GM19043 (cell line): ENCODE measurements around the gene SAXO1.

Experiments
- ATAC-seq: cut with Tn5 transposase; IDR thresholded peaks from one replicate; pipeline ENCODE4 v1.9.1; 2021; ENCODE audit warnings: low read depth; ENCODE audit not compliant: unreplicated experiment

The SAXO1 gene

GRCh38 chr9:18921366-18922075 is 111.5 kb downstream of the SAXO1 start:
- ATAC-seq = no peak

- ATAC-seq = no peak
Measured at GRCh38 chr9:18920141-18921084, 112.6 kb downstream of the SAXO1 start.

- no peak for ATAC-seq
Measured at GRCh38 chr9:18911714-18912342, 121.2 kb downstream of the SAXO1 start.

- no peak for ATAC-seq
Measured at GRCh38 chr9:18910916-18911315, 122.1 kb downstream of the SAXO1 start.

GRCh38 chr9:18910435-18910834 is 122.6 kb downstream of the SAXO1 start:
- no peak for ATAC-seq

GRCh38 chr9:18909140-18910018 is 123.6 kb downstream of the SAXO1 start:
- no peak for ATAC-seq

- ATAC-seq = no peak
Measured at GRCh38 chr9:18907927-18908625, 124.9 kb downstream of the SAXO1 start.

- no peak for ATAC-seq
Measured at GRCh38 chr9:18906656-18907395, 126.2 kb downstream of the SAXO1 start.

GRCh38 chr9:18905883-18906629 is 127.0 kb downstream of the SAXO1 start:
- ATAC-seq = no peak

GRCh38 chr9:18905028-18905882 is 127.8 kb downstream of the SAXO1 start:
- no peak for ATAC-seq

- ATAC-seq = no peak
Measured at GRCh38 chr9:18903450-18903849, 129.6 kb downstream of the SAXO1 start.

GRCh38 chr9:18896531-18897179 is 136.4 kb downstream of the SAXO1 start:
- no peak for ATAC-seq

- ATAC-seq = no peak
Measured at GRCh38 chr9:18896004-18896403, 137.0 kb downstream of the SAXO1 start.

- no peak for ATAC-seq
Measured at GRCh38 chr9:18893491-18893890, 139.5 kb downstream of the SAXO1 start.

- no peak for ATAC-seq
Measured at GRCh38 chr9:18893046-18893445, 140.0 kb downstream of the SAXO1 start.

- no peak for ATAC-seq
Measured at GRCh38 chr9:18891946-18892670, 140.9 kb downstream of the SAXO1 start.
